Choroid plexus epithelial cell (primary cell): ENCODE measurements around the gene VSX1.

Source experiments
- DNase-seq: peaks from one replicate; pipeline ENCODE4 v3.0.0-alpha.2; 2010; ENCODE audit warnings: low read depth
- H3K4me3 ChIP-seq: 2 replicates; pipeline ENCODE4 v1.5.1; 2011; ENCODE audit warnings: low read depth, mild to moderate bottlenecking, control low read depth, low read length, moderate library complexity
- TF ChIP-seq, protein P1 (sequence below): conservative IDR thresholded peaks from 2 replicates; pipeline ENCODE4 v1.5.1; 2011; ENCODE audit warnings: low read depth, mild to moderate bottlenecking, control low read depth, inconsistent platforms, low read length, moderate library complexity

VSX1 gene

GRCh38 chr20:25081730-25082497, at the start of gene VSX1:
Gene VSX1, minus strand, starts transcription at chr20:25082141. Its CDS starts 45 bp downstream, at chr20:25082096.
- TF ChIP-seq, protein P1, sequence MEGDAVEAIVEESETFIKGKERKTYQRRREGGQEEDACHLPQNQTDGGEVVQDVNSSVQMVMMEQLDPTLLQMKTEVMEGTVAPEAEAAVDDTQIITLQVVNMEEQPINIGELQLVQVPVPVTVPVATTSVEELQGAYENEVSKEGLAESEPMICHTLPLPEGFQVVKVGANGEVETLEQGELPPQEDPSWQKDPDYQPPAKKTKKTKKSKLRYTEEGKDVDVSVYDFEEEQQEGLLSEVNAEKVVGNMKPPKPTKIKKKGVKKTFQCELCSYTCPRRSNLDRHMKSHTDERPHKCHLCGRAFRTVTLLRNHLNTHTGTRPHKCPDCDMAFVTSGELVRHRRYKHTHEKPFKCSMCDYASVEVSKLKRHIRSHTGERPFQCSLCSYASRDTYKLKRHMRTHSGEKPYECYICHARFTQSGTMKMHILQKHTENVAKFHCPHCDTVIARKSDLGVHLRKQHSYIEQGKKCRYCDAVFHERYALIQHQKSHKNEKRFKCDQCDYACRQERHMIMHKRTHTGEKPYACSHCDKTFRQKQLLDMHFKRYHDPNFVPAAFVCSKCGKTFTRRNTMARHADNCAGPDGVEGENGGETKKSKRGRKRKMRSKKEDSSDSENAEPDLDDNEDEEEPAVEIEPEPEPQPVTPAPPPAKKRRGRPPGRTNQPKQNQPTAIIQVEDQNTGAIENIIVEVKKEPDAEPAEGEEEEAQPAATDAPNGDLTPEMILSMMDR: no peak
- no peak within 1 kb of the TSS for H3K4me3 ChIP-seq
- DNase-seq: no peak

- H3K4me3 ChIP-seq: no peak overlapping the region
- no peak for DNase-seq
- TF ChIP-seq, protein P1: no peak
Observed at GRCh38 chr20:25129908-25130307, 48.0 kb upstream of the VSX1 start.

DNA sequence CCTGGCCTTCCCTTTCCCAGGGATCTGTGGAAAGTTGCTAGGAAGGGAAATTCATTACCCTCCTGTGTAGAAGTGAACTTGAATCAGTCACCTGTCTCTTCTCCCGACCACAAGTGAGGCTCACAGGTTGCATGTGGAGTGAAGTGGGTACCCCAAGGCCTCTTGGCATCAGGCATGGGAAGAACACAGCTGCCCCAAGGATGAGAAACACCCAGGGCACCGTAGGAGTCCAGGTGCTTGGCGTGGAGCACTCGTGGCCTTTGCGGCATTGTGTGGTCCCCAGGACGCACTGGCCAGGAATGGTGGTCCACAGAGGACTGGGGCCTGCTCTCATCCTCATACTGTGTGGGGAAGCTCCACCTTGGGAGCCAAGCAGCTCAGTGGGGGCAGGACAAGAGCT, 47.5 kb upstream of the VSX1 start:
- TF ChIP-seq, protein P1: no peak
- DNase-seq: no peak
- H3K4me3 ChIP-seq: no peak overlapping the region

GRCh38 chr20:25128649-25129048, 46.7 kb upstream of the VSX1 start:
- no peak overlapping the region for H3K4me3 ChIP-seq
- TF ChIP-seq, protein P1: no peak
- no peak for DNase-seq

DNA sequence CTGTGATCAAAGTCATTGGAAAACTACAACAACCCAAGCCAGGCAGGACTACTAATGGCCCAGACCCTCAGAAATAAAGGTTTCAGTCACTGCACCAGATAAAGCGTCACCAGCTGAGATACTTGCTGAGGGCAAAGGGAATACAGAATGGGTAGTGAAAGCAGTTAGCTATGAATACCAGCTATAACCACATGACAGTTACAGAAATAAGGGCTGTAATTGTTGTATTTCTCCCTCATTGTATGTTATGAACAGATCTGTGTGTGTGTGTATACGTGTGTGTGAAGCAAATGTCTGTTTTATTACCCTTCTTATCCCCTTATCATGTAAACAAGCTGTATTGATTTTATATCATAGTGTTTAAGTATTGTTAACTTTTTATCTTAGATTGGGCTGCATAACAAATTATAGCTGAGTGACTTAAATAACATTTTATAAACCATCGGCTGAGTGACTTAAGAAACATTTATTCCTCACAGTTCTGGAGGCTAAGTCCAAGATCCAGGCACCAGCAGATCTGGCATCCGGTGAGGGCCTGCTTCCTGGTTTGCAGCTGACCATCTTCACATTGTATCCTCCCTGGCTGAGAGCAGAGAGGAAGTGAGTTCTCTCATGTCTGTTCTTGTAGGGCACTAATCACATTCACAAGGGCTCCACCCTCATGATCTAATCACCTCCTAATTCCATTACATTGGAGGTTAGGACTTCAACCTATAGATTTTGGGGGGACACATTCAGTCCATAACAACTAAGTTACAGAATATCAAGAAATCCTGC, 46.0 kb upstream of the VSX1 start:
- H3K4me3 ChIP-seq: no peak overlapping the region
- DNase-seq: no peak
- TF ChIP-seq, protein P1: no peak

DNA sequence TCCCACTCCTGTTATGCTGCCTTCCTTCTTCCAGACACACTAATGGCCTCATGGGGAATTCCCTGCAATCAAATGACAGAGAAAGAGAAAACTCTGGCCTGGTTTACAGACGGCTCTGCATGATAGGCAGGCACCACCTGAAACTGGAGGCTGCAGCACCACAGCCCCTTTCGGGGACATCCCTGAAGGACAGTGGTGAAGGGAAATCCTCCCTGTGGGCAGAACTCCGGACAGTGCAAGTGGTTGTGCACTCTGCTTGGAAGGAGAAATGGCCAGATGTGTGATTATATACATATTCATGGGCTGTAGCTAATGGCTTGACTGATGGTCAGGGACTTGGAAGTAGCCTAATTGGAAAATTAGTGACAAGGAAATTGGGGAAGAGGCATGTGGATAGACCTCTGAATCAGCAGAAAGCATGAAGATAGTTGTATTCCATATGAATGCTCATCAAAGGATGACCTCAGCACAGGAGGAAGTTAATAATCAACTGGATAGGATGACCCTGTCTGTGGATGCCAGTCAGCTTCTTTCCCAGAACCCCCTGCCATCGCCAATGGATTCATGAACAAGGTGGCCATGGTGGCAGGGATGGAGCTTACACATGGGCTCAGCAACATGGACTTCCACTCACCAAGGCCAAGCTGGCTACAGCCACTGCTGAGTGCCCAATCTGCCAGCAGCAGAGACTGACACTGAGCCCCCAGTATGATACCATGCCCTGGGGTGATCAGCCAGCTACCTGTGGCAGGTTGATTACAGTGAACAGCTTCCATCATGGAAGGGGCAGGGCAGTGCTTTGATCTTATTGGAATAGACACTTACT, 44.5 kb upstream of the VSX1 start:
- DNase-seq: no peak
- TF ChIP-seq, protein P1: no peak
- no peak overlapping the region for H3K4me3 ChIP-seq
